Adrenal gland (tissue), 5 donors: ENCODE measurements around the gene UBE2B.

Experiments used
- CTCF ChIP-seq, 6 experiments: fragments of 450-650 bp in 4 of 6; fragments of 200-600 bp in 2 of 6; sonication (generic) in 1 of 6; IDR thresholded peaks; 1 replicate in 5 of 6; 2 replicates in 1 of 6; pipeline versions ENCODE4 v1.5.1 to v1.8.0; 2016 to 2021; ENCODE audit warnings: antibody characterized with exemption in 6 of 6, mild to moderate bottlenecking in 2 of 6, moderate library complexity in 1 of 6
- POLR2A ChIP-seq, 2 donors: fragments of 450-650 bp; IDR thresholded peaks; one replicate each; pipeline ENCODE4 v1.6.1; 2017; ENCODE audit warnings: antibody characterized with exemption in 2 of 2, mild to moderate bottlenecking in 2 of 2, moderate library complexity in 1 of 2
- donor health status: DM: no; HTN: no; CAD: no.

- TF ChIP-seq CTCF (IDR thresholded peaks at IDR 0.05) (no peak), POLR2A (IDR thresholded peaks at IDR 0.05) (no peak)
Measured at GRCh38 chr5:134422791-134423365, 51.5 kb downstream of the UBE2B start.
